Transverse colon (tissue), 4 donors: Measurements from ENCODE around the gene MTERF4.

ENCODE experiments used
- EP300 ChIP-seq: sonication (generic); formaldehyde crosslinking; IDR thresholded peaks from one replicate; pipeline ENCODE4 v1.6.1; 2017; ENCODE audit warnings: antibody characterized with exemption, low read depth
- POLR2A ChIP-seq: fragments of 450-650 bp; IDR thresholded peaks from one replicate; pipeline ENCODE4 v1.6.1; 2016; ENCODE audit warnings: antibody characterized with exemption, mild to moderate bottlenecking, moderate library complexity
- POLR2AphosphoS5 ChIP-seq, 3 donors: sonication (generic); formaldehyde crosslinking; IDR thresholded peaks; one replicate each; pipeline ENCODE4 v1.6.1; 2016; ENCODE audit warnings: antibody characterized with exemption in 3 of 3
- TF ChIP-seq, protein P1 (sequence below), 5 experiments: fragments of 200-600 bp in 3 of 5; fragments of 450-650 bp in 2 of 5; sonication (generic) in 3 of 5; IDR thresholded peaks; 1 replicate in 2 of 5; 2 replicates in 3 of 5; pipeline ENCODE4 v1.5.1; 2016 to 2017; ENCODE audit warnings: antibody characterized with exemption in 5 of 5, inconsistent platforms in 3 of 5, mild to moderate bottlenecking in 2 of 5, moderate library complexity in 1 of 5

DNA sequence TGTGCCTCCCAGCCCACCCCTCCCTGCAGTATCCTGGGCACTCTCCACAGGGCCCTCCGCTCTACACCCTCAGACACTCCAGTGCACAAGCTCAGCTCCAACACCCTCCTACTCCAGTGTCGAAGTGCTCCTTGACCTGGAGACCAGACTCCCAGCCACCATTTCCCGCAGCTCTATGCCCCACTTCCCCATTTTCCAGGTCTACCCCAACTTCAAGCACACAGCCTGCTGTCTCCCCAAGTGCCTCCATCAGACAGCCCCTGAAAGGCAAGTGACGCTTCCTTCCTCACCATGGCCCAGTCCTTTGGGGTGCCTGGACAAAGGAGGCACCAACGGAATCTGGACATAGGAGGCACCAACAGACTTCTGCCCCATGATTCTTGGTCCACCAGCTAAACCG lies 40.0 kb upstream of the MTERF4 start:
- TF ChIP-seq POLR2A, result no peak
- no peak for TF ChIP-seq POLR2AphosphoS5 (IDR thresholded peaks at IDR 0.05)
- TF ChIP-seq, protein P1, sequence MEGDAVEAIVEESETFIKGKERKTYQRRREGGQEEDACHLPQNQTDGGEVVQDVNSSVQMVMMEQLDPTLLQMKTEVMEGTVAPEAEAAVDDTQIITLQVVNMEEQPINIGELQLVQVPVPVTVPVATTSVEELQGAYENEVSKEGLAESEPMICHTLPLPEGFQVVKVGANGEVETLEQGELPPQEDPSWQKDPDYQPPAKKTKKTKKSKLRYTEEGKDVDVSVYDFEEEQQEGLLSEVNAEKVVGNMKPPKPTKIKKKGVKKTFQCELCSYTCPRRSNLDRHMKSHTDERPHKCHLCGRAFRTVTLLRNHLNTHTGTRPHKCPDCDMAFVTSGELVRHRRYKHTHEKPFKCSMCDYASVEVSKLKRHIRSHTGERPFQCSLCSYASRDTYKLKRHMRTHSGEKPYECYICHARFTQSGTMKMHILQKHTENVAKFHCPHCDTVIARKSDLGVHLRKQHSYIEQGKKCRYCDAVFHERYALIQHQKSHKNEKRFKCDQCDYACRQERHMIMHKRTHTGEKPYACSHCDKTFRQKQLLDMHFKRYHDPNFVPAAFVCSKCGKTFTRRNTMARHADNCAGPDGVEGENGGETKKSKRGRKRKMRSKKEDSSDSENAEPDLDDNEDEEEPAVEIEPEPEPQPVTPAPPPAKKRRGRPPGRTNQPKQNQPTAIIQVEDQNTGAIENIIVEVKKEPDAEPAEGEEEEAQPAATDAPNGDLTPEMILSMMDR (IDR thresholded peaks at IDR 0.05), result no peak
- no peak for TF ChIP-seq EP300
